ENCODE measurements around the gene PSEN2. TPM values are rescaled to one million over a fixed set of nuclear protein-coding genes. Genes with fewer than 3 reads are reported as not detected.

PSEN2 gene
- total and polyA plus RNA-seq, 2 of the 8 experiments (the other 6 are each of a cell fraction or from before 2014, with no cell fraction given) = 22.9 to 29.0 TPM

GRCh38 chr1:226895644-226896043, 25.2 kb downstream of the PSEN2 start (continued):
- TF ChIP-seq SP1 (IDR thresholded peaks at IDR 0.05; ENCODE audit: low read depth, low read length) (no peak), BACH1 (IDR thresholded peaks at IDR 0.05; ENCODE audit: low read length) (no peak), MAFK (IDR thresholded peaks at IDR 0.05; ENCODE audit: low read depth, low read length) (no peak), JUND (IDR thresholded peaks at IDR 0.05; ENCODE audit: low read length) (no peak)
